Lower leg skin (tissue), 3 donors: ENCODE measurements around the gene INSYN2B.

Experiments
- CTCF ChIP-seq, 3 donors: fragments of 450-650 bp; IDR thresholded peaks; one replicate each; pipeline ENCODE4 v1.5.1; 2016; ENCODE audit warnings: antibody characterized with exemption in 3 of 3, mild to moderate bottlenecking in 3 of 3, moderate library complexity in 2 of 3
- POLR2A ChIP-seq, 2 donors: fragments of 450-650 bp; IDR thresholded peaks; one replicate each; pipeline ENCODE4 v1.6.1; 2016 to 2017; ENCODE audit warnings: antibody characterized with exemption in 2 of 2, mild to moderate bottlenecking in 1 of 2, moderate library complexity in 1 of 2

GRCh38 chr5:169973056-169973455 is 7.2 kb downstream of the INSYN2B start:
- no peak for TF ChIP-seq POLR2A (IDR thresholded peaks at IDR 0.05)
- TF ChIP-seq CTCF (IDR thresholded peaks at IDR 0.05), result no peak
